GM21529 (cell line): ENCODE measurements around the gene SUMF2.
"Not testable (repeated sequence)": the region's sequence is repeated elsewhere in the genome, so short reads cannot be mapped to it uniquely, and the experiment has no call there.

Source experiments
- ATAC-seq: cut with Tn5 transposase; IDR thresholded peaks from one replicate; pipeline ENCODE4 v1.9.1; 2021; ENCODE audit not compliant: unreplicated experiment

Gene SUMF2

GRCh38 chr7:56106108-56107073 lies 42.3 kb downstream of the SUMF2 start, which contains the start of gene CHCHD2:
Gene CHCHD2 (minus strand): TSS chr7:56106476. CDS start chr7:56106413, 63 bp downstream.
- peak; percentile 99 for ATAC-seq

GRCh38 chr7:56107954-56108258 lies 43.8 kb downstream of the SUMF2 start:
- no peak for ATAC-seq

GRCh38 chr7:56110611-56111010 lies 46.5 kb downstream of the SUMF2 start:
- no peak for ATAC-seq

- ATAC-seq, result not testable (repeated sequence)
Observed at GRCh38 chr7:56112244-56112643, 48.2 kb downstream of the SUMF2 start.

- no peak for ATAC-seq
Observed at GRCh38 chr7:56115852-56116538, 51.9 kb downstream of the SUMF2 start, which contains the start of gene NUPR2. Gene NUPR2 (minus strand): TSS chr7:56116417. CDS start chr7:56116314, 103 bp downstream.

GRCh38 chr7:56121440-56121839 lies 57.4 kb downstream of the SUMF2 start:
- ATAC-seq, result no peak

GRCh38 chr7:56124981-56125380 lies 60.9 kb downstream of the SUMF2 start:
- ATAC-seq, result no peak

- ATAC-seq, result no peak
Observed at GRCh38 chr7:56125831-56126230, 61.7 kb downstream of the SUMF2 start.

- no peak for ATAC-seq
Observed at GRCh38 chr7:56127241-56127975, 63.3 kb downstream of the SUMF2 start.
